NAMALWA (cell line): ENCODE data around the gene RPL28.
"Not testable (repeated sequence)": the region's sequence is repeated elsewhere in the genome, so short reads cannot be mapped to it uniquely, and the experiment has no call there.

Experiments
- DNase-seq: peaks from one replicate; pipeline ENCODE4 v3.0.0-alpha.2; 2015; ENCODE audit warnings: low spot score

Gene RPL28

DNA sequence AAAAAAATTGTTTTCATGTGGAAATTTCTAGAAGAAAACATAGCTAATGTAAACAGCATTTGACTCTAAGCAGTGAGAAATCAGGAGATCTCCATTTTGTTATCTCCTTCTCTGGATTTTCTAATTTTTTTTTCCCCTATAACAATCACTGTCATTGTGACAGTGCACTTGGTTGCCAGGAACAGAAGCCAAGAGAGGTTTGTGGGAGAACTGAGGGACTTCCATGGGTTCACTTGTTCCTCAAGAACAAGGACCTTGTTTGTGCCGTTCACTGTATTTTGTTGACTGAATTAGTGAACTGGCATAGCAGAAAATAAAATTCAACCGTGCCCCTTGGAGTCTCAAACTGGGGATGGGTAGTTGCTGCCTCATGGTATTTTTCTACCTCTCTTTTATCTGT lies 40.3 kb downstream of the RPL28 start:
- no peak for DNase-seq

DNA sequence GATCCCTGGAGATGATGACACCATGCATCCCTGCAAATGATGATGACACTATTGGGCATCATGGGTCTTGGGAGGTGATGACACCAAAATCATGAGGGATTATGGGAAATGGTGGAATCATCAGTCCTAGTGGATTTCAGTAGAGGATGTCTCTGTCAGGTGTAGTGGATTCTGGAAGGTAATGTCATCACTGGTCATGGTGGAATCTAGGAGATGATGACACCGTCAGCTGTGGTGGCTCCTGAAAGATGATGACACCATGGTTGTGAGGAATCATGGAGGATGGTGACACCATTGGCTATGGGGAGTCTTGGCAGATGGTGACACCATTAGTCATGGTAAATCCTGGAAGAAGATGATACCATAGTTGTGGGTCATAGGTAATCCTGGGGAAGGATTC lies 45.5 kb downstream of the RPL28 start:
- no peak for DNase-seq

DNA sequence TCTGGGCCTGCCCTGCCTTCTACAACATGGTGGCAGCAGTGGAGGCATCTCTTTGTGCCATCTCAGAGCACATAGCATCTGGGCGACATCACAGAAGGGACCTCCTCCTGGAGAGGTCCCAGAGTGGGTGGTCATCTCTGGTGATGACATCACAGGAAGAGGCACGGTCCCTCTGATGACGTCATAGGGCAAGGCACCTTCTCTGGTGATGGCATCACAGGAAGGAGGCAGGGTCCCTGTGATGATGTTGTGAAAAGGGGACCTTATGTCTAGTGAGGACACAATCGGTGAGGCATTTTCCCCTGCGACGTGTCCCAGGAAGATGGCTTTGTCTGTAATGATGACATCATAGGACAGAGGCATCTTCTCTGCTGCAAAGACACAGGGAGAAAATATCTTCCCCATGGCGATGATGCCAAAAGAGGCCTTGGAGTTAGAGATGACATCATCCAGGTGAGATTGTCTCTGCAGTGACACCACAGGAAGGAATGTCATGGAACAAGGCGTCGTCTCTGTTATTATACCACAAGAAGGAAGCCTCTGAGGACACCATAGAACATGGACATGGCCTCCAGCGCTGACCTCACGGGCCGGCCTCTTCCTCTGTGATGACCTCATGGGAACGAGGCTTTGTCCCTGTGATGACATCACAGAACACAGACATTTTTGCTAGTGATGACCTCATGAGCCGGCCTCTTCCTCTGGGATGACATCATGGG lies 46.7 kb downstream of the RPL28 start:
- DNase-seq, result no peak

DNA sequence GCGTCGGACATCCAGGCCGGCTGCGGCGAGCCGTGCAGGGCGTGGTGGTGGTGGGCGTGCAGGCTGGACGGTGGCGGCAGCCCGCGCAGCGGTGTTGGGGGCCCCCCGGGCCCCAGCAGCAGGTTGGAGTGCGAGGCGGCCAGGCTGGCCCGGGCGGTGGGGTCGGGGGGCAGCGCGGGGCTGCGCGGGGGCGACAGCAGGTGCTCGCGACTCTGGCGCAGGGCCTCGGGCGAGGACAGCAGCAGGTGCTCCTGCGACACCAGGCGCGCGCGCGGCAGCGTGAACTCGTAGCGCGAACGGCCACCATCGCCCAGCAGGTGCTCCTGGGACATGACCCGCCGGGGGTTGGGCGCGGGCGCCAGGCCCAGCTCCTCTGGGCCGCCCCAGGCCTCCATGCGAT lies 47.6 kb downstream of the RPL28 start:
- DNase-seq, result no peak

DNA sequence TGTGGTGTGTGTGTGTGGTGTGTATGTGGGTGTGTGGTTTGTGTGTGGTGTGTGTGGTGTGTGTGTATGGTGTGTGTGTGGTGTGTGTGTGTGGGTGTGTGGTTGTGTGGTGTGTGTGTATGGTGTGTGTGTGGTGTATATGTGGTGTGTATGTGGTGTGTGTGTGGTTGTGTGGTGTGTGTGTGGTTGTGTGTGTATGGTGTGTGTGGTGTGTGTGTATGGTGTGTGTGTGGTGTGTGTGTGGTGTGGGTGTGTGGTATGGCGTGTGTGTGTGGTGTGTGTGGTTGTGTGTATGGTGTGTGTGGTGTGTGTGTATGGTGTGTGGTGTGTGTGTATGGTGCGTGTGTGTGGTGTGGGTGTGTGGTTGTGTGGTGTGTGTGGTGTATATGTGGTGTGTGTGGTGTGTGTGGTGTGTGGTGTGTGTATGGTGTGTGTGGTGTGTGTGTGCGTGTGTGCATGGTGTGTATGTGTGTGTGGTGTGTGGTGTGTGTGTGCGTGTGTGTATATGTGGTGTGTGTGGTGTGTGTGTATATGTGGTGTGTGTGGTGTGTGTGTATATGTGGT lies 48.7 kb downstream of the RPL28 start:
- no peak for DNase-seq

DNA sequence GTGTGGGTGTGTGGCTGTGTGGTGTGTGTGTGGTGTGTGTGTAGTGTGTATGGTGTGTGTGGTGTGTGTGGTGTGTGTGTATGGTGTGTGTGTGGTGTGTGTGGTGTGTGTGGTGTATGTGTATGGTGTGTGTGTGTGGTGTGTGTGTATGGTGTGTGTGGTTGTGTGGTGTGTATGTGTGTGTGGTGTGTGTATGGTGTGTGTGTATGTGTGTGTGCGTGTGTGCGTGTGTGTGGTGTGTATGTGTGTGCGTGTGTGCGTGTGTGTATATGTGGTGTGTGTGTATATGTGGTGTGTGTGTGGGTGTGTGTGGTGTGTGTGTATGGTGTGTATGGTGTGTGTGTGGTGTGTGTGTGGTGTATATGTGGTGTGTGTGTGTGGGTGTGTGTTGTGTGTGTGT lies 49.3 kb downstream of the RPL28 start:
- no peak for DNase-seq

DNA sequence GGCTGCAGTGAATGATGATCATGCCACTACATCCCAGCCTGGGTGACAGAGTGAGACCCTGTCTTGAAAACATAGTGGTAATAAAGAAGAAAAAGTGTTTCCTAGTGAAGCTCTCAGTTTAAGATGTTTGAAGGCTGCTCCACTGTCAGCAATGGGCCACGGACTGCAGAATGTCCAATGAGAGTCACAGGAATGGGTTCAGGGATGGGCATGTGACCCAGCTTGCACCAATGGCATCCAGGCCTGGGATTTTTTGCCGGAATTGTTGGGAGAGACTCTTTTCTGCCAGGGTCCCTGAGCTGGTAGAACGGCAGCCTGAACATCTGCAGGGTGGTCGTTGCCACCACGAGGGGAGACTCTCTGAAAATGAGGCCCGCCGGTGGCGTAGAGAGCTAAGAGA lies 51.1 kb downstream of the RPL28 start:
- DNase-seq, result no peak

DNA sequence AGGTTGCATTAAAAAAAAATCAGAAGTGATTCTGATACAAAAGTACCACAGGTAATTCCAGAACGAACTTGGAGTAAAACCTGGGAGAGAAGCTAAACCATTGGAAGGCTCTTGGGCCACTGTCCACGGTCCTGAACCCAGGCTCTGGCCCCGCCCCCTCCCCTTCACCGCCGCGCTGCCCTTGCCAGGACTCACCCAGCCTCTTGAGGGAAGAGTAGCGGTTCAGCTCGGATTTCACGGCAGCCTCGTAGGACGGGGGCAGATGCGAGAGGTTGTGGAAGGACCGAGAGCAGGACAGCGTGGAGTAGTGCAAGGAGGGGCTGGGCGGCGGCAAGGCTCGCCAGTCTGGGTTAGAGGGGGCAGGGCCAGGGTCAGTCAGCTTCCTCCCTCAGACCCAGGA lies 51.7 kb downstream of the RPL28 start:
- DNase-seq, result no peak

DNA sequence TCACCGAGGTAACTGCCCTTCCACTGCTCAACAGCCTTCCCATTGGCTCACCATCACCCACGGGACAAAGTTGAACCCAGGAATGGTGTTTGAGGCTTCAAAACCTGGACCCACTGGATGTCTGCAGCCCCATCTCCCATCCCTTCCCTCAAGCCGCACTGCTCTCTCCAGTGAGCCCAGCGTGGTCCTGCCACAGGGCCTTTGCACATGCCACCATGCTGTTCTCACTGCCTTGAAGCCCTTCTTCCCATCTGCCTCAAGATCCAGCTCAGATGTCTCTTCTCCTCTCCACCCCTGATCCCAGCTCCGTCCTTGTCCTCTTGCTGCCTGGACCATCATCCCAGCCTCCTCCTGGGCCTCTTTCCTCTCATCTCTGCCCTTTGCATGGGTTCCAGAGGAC lies 53.3 kb downstream of the RPL28 start:
- DNase-seq, result no peak

DNA sequence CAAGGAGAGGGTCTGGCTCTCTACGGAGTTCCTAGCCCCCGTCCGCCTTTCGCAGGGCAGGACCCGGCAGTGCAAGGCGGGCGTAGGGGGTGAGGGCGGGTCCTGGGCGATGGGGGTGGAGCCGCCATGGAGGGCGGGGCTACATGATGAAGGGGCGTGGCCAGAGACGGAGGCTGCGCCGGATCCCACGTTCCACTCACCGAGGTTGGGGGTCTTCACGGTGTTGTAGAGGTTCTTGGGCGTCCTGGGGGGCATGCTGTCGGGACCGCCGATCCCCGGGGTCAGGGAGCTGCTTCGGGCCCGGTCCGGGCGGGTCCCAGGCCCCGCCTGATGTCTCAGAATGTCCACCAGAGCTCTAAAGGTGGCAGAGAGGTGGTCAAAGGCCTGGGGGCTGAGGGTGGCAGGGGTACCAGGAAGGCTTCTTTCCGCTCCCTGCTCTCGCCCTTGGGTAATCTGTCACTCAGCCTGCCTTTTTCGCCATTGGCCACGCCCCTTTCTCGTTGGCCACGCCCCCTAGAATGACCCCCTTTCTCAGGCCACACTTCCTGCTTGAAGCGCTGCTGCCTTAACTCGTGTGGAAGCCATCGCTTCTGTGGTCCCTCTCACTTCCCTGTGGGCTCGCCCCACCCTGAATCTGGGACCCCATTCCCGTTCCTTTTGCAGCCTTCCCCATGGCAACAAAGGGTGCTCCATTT lies 54.8 kb downstream of the RPL28 start:
- peak; percentile 34 for DNase-seq

DNA sequence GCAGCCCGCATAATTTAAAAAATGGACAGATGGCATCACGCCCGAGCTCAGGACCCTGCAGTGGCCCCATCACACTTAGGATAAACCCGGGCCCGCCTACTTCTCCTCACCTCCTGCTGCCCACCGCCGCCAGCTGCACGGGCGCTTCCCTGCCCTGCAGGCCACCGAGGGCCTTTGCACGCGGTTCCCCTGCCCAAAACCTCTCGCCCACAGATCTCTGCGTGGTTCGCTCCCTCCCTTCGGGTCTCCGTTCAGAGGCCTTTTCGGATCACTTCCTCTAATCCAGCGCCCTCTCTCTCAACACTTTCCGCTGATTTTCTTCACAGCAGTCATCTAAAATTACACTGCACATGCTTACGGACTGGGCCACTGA lies 55.6 kb downstream of the RPL28 start:
- DNase-seq, result peak; percentile 43

DNA sequence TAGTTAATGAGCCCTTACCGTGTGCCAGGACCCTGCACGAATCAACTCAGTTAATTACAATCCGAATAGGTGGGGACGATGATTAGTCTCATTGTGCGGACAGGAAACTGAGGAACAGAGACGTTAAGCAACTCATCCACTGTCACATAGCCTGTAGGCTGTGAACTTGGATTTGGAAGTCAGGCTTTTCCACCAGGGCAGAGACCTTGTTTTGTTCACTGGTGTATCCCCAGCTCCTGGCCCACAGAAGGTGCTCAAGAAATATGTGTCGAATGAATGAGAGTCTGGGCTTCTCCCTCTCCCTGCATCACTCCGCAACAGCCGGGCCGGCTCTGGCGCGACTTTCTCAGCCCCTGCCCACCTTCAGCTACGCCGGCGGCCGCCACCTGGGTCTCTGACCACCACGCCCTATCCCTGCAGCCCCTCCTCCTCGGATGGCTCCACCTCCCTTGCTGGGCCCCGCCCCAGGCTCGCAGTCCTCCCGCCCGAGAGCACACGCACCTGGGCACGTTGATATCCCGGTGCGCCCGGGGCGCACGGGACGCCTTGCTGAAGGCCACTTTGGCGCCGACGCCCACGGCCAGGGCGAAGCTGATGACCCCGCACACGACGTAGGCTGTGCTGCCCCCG lies 56.1 kb downstream of the RPL28 start:
- no peak for DNase-seq

DNA sequence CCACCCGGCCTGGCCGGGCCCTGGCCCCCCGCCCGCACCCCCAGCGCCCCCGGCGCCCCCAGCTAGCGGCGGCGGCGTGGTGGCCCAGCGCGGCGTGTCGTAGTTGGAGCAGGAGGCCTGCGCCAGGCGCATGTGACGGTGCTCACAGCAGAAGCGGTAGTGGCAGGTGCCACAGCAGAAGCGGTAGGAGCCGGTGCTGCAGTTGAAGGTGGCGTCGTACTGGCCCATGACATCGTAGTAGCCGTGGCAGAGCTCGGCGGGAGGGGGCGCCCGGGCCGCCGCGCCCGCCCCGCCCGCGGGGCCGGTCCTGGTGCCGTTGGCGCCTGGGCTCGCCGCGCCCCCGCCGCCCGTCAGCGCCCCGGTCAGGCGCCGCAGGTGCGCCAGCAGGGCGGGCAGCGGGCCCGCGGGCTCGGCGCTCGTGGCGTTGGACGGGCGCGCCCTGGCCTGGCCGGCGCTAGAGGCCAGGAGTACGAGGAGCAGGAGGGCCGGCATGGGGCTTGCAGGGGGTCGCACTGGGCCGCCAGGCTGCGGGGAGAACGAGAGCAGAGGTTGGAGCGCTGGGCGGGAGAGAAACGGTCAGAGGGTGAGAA lies 56.7 kb downstream of the RPL28 start:
- no peak for DNase-seq

DNA sequence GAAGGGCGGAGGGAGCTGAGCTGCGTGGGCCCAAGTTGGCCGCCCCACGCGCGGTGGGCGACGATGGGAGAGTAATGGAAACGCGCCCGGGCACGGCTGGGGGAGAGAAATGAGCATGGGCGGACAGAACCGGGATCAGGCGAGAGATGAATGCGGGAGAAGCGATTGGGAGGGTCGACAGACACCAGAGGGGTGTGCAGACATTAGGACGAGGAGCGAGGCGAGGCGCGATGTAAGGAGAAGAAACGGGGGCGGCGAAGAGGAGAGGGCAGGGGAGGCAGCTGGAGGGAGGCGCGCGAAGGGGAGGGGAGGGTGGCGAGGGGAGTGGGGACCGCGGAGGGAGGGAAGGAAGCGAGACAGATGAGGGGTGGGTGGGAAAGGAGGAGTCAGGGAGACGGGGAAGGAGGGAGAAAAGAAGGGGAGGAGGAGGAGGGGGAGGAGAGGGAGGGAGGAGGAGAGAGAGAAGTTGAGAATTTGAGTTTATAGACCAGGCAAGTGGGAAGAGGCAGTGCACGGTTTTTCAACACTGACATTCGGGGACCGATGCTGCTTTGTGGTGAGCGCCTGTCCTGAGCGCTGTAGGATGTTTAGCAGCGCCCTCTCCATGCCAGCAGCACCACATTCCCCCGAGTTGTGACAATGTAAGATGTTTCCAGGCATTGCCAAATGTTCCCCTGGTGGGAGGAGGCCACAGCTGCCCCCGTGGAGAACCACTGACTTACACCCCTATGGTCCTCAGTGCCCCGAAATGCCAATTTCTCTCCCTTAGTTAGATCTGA lies 57.5 kb downstream of the RPL28 start, which contains the start of gene SHISA7:
SHISA7 (minus strand) TSS at position 256 of the 779 bp plus-strand sequence. CDS start 437 bp downstream, outside the sequence.
- DNase-seq, result no peak

DNA sequence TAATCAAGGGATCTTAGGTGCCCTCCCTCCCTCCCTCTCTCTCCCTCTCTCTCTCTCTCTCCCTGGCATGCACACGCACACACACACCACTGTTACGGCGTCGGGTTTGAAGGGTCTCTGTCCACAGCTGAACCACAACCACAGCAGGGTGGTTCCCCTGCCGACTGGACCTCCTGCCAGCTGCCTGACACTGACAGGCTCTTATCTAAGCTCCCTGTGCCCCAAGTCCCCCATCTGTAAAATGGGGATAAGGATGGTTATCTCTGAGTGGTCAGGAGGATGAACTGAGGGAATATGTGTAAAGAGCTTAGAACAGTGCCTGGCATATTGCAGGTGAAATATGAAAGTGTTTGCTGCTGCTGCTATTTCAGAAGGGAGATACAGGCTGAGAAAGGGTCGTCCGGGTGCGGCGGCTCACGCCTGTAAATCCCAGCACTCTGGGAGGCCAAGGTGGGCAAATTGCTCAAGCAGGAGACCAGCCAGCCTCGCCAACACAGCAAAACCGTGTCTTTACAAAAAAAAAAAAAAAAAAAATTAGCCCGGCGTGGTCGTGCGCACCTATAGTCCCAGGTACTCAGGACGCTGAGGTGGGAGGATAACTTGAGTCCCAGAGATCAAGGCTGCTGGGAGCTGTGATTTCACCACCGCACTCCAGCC lies 58.2 kb downstream of the RPL28 start:
- DNase-seq, result no peak

DNA sequence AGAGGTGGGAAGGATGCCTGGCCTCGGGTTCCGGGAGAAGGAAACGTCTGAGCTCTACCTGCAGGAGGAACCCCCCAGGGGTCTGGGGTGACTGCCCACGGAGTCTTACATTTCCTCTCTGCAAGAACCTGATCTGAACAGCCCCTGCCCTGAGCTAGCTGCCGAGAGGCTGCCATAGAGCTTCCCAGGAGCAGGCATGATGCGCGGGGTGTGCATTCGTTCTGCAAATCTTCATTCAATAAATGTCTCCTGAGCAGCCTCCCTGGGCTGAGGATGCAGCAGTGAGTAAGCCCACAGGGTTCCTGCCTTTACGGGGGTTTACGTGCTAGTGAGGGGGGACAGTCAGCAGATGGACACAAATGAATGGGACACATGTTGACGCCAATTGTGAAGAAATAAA lies 58.9 kb downstream of the RPL28 start:
- no peak for DNase-seq

DNA sequence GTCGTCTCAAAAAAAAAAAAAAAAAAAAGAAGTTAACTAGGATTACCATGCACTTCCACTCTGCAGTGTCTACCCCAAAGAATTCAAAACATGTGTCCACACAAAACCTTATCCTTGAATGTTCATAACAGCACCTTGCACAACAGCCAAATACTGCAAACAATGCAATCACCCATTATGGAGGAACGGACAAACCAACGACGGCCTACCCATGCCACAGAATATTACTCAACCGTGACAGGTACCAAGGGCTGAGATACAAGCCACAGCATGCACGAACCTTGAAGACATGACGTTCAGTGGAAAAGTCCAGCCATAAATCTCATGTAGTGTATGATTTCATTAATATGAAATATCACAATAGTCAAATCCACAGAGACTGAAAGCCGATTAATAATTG lies 60.3 kb downstream of the RPL28 start:
- no peak for DNase-seq

DNA sequence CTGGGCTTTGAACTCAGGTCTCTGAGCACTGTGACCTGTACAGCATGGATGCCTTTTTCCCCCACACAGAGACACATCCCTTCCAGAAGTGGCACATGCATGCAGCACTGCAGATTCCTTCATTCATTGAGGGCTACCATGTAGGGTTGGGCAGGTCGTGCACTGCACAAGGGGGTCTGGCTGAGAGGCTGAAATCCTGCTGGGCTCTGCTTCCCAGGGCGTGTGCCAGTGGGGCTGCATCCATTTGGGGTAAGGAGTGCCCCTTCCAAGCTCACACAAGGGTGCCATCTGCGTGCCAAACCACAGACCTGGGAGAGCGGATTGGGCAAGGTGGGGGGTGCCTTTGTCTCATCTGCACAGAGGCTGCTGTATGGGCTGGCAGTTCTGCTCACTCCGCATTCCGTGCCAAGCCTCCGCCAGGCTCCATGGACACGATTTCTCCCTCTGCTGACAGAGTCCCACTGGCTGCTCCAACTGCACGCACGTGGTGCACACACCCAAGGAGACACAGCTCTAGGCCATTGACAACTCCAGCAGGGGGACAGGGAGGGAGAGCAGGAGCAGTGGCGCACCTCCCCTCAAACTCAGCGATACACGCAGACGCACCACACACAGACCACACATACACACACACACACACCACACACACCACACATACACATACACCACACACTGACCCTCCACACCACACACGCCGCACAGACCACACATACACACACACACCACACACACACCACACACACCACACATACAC lies 61.9 kb downstream of the RPL28 start:
- DNase-seq, result peak; percentile 59

DNA sequence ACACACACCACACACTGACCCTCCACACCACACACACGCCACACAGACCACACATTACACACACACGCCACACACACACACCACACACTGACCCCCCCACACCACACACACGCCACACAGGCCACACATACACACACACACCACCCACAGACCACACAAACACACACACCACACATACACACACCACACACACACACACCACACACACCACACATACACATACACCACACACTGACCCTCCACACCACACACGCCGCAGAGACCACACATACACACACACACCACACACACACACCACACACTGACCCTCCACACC lies 62.4 kb downstream of the RPL28 start:
- not testable (repeated sequence) for DNase-seq

DNA sequence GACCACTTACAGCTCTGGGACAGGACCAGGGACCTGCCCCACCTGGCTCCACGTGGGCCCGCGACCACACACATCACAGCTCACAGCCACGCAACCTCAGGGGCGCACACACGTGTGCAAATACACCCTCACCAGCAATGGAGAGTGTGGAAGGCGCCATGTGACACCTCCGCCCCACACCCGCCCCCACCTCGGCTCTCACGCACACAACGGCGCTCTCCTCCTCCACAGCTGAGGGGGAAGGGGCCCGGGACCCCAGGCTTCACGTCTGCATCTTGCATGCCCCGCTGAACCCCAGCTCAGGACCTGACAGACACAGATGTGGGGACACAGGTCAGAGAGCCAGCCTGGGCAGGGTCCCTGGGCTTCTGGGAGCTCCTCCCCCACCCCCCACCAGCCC lies 63.7 kb downstream of the RPL28 start:
- no peak for DNase-seq
